ENCODE measurements around the gene MID2.
"Not testable (repeated sequence)": the region's sequence is repeated elsewhere in the genome, so short reads cannot be mapped to it uniquely, and the experiment has no call there.

MID2 gene, protein sequence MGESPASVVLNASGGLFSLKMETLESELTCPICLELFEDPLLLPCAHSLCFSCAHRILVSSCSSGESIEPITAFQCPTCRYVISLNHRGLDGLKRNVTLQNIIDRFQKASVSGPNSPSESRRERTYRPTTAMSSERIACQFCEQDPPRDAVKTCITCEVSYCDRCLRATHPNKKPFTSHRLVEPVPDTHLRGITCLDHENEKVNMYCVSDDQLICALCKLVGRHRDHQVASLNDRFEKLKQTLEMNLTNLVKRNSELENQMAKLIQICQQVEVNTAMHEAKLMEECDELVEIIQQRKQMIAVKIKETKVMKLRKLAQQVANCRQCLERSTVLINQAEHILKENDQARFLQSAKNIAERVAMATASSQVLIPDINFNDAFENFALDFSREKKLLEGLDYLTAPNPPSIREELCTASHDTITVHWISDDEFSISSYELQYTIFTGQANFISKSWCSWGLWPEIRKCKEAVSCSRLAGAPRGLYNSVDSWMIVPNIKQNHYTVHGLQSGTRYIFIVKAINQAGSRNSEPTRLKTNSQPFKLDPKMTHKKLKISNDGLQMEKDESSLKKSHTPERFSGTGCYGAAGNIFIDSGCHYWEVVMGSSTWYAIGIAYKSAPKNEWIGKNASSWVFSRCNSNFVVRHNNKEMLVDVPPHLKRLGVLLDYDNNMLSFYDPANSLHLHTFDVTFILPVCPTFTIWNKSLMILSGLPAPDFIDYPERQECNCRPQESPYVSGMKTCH

DNA sequence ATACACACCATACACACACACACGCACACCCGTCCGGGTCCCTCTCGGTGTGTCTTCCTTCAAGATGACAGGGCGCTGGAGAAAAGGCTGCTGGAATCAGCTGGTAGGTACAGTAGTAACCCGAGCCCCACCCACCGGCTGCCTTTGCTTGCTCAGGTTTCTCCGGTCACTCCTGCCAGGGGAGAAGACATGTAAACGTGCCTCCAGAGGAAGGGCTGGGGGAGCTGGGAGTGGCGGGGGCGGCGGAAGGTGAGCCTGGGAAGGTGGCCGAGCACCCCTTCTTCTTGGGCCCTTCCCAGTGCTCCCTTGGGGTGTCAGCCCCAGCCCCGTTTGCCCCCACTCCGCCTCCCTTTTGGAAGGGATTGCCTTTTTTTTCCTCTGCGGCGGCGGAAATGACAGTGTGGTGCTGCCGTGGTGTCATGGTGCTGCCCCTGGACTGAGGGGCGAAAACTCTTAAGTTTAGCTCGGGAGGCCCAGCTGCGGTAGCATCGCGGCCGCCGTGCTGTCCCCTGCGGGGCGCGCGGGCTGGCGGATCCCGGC lies at the start of gene MID2:
Gene MID2, plus strand, starts transcription at position 169 of the 540 bp plus-strand sequence. CDS start 561 bp downstream, outside the sequence.
- peak; percentile 23 for DNase-seq

DNA sequence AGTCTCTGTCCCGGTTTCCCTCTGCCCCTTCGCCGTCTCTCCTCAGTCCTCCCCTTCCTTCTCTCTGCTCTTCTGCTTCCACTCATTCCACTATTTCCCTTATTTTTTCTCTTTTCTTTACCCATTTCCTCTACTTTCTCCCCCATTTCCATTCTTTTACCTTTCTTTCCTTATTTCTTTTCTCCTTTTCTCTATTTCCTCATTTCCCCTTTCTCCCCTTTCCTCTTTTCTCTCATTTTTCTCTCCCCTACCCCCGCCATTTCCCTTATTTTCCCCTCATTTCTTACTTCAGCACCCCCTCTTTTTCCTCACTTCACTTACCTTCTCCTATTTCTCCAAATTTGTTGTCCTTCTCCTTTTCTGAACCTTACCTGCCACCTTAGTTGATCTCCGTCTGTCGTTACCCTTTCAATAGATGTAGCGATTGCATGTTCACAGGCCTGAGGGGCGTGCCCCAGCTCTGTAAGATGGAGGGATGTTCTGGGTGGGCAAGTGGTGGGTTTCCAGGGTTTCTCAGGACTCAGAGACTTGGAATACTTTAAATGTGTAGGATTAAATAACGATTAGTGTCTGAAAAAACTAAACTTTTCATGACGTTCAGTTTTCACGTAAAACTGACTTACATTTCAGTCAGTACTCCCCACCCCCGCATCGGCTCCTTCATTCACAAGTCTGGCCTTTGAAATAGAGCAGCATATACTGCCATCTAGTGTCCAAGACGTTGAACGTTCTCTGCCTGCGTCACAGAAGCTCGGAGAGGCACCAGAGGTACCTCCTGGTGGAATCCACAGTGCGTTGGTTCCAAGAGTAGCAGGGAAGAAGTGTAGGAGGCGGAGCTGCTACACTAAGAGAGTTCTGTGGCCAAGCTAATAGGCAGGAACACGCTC lies 48.8 kb upstream of the MID2 start:
- DNase-seq, result peak; percentile 62

- DNase-seq, result no peak
Measured at GRCh38 chrX:107777536-107777832, 48.2 kb upstream of the MID2 start, which contains the start of gene NCBP2L. Gene NCBP2L (plus strand): TSS chrX:107777733. CDS start chrX:107794221, 16,488 bp downstream.

DNA sequence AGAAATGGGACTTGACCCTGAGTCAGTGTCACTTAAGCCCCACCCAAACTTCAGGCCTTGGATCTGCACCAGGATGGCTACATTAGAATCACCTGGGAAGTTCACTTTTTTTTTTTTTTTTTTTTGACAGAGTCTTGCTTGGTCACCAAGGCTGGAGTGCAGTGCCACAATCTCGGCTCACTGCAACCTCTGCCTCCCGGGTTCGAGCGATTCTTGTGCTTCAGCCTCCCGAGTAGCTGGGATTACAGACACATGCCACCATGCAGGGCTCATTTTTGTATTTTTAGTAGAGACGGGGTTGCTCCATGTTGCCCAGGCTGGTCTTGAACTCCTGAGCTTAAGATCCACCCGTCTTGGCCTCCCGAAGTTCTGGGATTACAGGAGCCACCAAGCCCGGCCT lies 45.1 kb upstream of the MID2 start:
- no peak for DNase-seq

- DNase-seq, result no peak
Measured at GRCh38 chrX:107787827-107788226, 37.8 kb upstream of the MID2 start.

DNA sequence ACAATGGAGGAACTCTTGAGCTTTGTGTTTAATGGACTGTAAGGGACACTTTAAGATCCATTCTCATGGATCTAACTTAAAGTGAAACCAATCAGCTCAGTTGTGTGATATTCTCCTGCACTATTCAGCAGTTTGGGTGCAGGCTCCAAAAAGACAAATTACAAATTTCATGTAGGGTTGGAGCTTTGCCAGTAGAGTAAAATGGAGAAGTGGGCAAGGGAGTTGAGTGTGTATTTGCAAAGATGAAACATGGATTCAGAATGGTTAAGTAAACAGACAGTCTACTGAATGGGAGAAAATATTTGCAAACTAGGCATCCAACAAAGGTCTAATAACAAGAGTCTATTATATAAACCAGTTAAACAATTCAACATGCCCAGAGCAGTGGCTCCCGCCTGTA lies 21.2 kb upstream of the MID2 start:
- peak; percentile 6 for DNase-seq

GRCh38 chrX:107805179-107805578 lies 20.5 kb upstream of the MID2 start:
- DNase-seq, result no peak

GRCh38 chrX:107810053-107810452 lies 15.6 kb upstream of the MID2 start:
- not testable (repeated sequence) for DNase-seq

- no peak for DNase-seq
Measured at GRCh38 chrX:107818900-107819521, 6.7 kb upstream of the MID2 start.

- DNase-seq, result no peak
Measured at GRCh38 chrX:107823042-107823441, 2.6 kb upstream of the MID2 start.

GRCh38 chrX:107823456-107823855 lies 2.2 kb upstream of the MID2 start:
- no peak for DNase-seq

GRCh38 chrX:107826238-107827029 lies 768 bp downstream of the MID2 start:
- DNase-seq, result peak; percentile 9

GRCh38 chrX:107827030-107827831 lies 1.6 kb downstream of the MID2 start:
- no peak for DNase-seq

DNA sequence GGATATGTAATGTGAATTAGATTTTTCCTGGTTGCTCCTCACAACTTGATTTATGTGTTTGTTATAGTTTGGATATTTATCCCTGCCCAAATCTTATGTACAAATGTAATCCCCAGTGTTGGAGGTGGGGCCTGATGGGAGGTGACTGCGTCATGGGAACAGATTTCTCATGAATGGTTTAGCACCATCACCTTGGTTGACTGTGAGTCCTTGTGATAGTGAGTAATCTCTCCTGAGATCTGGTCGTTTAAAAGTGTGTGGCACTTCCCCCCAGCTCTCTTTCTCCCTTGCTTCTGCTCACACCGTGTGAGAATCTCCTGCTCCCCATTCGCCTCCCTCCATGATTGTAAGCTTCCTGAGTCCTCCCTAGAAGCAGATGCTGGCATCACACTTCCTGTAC lies 2.2 kb downstream of the MID2 start:
- DNase-seq, result no peak

GRCh38 chrX:107829878-107830277 lies 4.2 kb downstream of the MID2 start:
- DNase-seq, result no peak

- no peak for DNase-seq
Measured at GRCh38 chrX:107831071-107831730, 5.5 kb downstream of the MID2 start.

DNA sequence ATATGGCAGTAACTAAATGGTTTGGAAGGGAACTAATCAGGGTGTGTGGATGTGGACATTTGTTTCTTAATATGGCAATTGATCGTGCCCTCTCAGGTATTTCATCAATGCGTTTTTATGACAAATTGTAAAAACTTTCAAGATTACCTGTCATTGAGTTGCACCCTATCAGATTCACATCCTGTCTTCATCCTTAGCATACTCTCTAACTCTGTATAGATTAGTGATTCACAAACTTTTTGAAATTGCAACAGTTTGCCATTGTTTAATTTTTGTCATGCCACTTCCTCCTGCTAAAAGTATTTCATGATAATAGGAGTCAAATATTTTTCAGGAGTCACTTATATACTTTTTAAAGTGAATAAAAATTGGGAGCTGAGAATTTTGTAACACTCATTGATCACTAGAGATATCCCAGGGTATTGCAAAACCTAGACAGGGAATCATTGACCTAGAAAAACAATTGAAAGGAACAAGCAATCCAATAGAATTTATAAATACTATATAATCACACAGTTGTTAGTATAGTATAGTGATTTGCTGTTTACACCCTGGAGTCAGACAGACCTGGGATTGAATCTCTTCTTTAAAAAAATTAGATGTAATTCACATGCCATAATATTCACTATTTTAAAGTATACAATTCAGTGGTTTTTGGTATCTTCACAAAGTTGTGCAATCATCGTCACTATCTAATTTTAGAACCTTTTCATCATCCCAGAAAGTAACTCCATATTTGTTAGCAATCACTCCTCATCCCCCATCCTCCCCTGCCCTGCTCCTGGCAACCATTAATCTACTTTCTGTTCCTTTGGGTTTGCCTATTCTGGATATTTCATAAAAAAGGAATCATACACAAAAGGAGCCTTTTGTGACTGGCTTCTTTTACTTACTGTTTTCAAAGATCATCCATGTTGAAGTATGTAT lies 8.9 kb downstream of the MID2 start:
- DNase-seq, result no peak

- DNase-seq, result no peak
Measured at GRCh38 chrX:107836958-107837357, 11.3 kb downstream of the MID2 start.

DNA sequence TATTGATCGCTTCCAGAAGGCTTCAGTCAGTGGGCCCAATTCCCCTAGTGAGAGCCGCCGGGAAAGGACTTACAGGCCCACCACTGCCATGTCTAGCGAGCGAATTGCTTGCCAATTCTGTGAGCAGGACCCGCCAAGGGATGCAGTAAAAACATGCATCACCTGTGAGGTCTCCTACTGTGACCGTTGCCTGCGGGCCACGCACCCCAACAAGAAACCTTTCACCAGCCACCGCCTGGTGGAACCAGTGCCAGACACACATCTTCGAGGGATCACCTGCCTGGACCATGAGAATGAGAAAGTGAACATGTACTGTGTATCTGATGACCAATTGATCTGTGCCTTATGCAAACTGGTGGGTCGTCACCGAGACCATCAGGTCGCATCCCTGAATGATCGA lies 15.3 kb downstream of the MID2 start:
- no peak for DNase-seq

Measured in NCI-H1105 (cell line).